Fibroblast of skin of right quadriceps (primary cell): ENCODE measurements around the gene CCL1.

Experiments used
- DNase-seq: peaks from one replicate; pipeline ENCODE4 v3.0.0-alpha.2; 2013

Gene CCL1

GRCh38 chr17:34363183-34363661 lies at the start of gene CCL1:
CCL1 (minus strand) TSS chr17:34363233; CDS start chr17:34363161, 72 bp downstream.
- no peak for DNase-seq

GRCh38 chr17:34412534-34412933 lies 49.5 kb upstream of the CCL1 start:
- DNase-seq = no peak

GRCh38 chr17:34411646-34412421 lies 48.8 kb upstream of the CCL1 start:
- no peak for DNase-seq

GRCh38 chr17:34409352-34409751 lies 46.3 kb upstream of the CCL1 start:
- DNase-seq = no peak

GRCh38 chr17:34408439-34408838 lies 45.4 kb upstream of the CCL1 start:
- DNase-seq = no peak

- no peak for DNase-seq
Observed at GRCh38 chr17:34406226-34406625, 43.2 kb upstream of the CCL1 start.

- no peak for DNase-seq
Observed at GRCh38 chr17:34403006-34403405, 40.0 kb upstream of the CCL1 start.

- DNase-seq = no peak
Observed at GRCh38 chr17:34401165-34401564, 38.1 kb upstream of the CCL1 start.

GRCh38 chr17:34400301-34400931 lies 37.4 kb upstream of the CCL1 start:
- no peak for DNase-seq

- no peak for DNase-seq
Observed at GRCh38 chr17:34399725-34400124, 36.7 kb upstream of the CCL1 start.

GRCh38 chr17:34398990-34399389 lies 36.0 kb upstream of the CCL1 start:
- DNase-seq = no peak

GRCh38 chr17:34397265-34397664 lies 34.2 kb upstream of the CCL1 start:
- no peak for DNase-seq

GRCh38 chr17:34393401-34393800 lies 30.4 kb upstream of the CCL1 start:
- DNase-seq = no peak

GRCh38 chr17:34391241-34391640 lies 28.2 kb upstream of the CCL1 start:
- no peak for DNase-seq

- no peak for DNase-seq
Observed at GRCh38 chr17:34390649-34391048, 27.6 kb upstream of the CCL1 start.

- DNase-seq = no peak
Observed at GRCh38 chr17:34389126-34389750, 26.2 kb upstream of the CCL1 start.

GRCh38 chr17:34387566-34387965 lies 24.5 kb upstream of the CCL1 start:
- no peak for DNase-seq

GRCh38 chr17:34386697-34387550 lies 23.9 kb upstream of the CCL1 start:
- no peak for DNase-seq

- no peak for DNase-seq
Observed at GRCh38 chr17:34386343-34386696, 23.3 kb upstream of the CCL1 start.

GRCh38 chr17:34384822-34385605 lies 22.0 kb upstream of the CCL1 start:
- DNase-seq = no peak

GRCh38 chr17:34384271-34384670 lies 21.2 kb upstream of the CCL1 start:
- DNase-seq = no peak

GRCh38 chr17:34383216-34383615 lies 20.2 kb upstream of the CCL1 start:
- DNase-seq = no peak
